Peyer's patch (tissue), 4 donors: ENCODE results near the gene MAP4K3.

ENCODE experiments used
- CTCF ChIP-seq, 6 experiments: fragments of 450-650 bp in 4 of 6; fragments of 200-600 bp in 2 of 6; sonication (generic) in 1 of 6; IDR thresholded peaks; one replicate each; pipeline ENCODE4 v1.5.1; 2017 to 2019; ENCODE audit warnings: antibody characterized with exemption in 6 of 6, mild to moderate bottlenecking in 3 of 6, moderate library complexity in 1 of 6
- POLR2A ChIP-seq, 2 donors: fragments of 450-650 bp; IDR thresholded peaks; one replicate each; pipeline ENCODE4 v1.5.1; 2017; ENCODE audit warnings: antibody characterized with exemption in 2 of 2, mild to moderate bottlenecking in 2 of 2, moderate library complexity in 2 of 2

- no peak for TF ChIP-seq CTCF (IDR thresholded peaks at IDR 0.05)
- peak; percentile 83 to 89 for TF ChIP-seq POLR2A (IDR thresholded peaks at IDR 0.05)
These were observed at the start of gene MAP4K3 for GRCh38 chr2:39436592-39437521.
